NCI-H2227 (cell line): ENCODE data around the gene SLC31A1.
"Not testable (repeated sequence)": the region's sequence is repeated elsewhere in the genome, so short reads cannot be mapped to it uniquely, and the experiment has no call there.

Experiments used
- DNase-seq: peaks from one replicate; lab custom pipeline; 2025; ENCODE audit not compliant: unreplicated experiment; lab: John Stamatoyannopoulos, UW

SLC31A1 gene

DNA sequence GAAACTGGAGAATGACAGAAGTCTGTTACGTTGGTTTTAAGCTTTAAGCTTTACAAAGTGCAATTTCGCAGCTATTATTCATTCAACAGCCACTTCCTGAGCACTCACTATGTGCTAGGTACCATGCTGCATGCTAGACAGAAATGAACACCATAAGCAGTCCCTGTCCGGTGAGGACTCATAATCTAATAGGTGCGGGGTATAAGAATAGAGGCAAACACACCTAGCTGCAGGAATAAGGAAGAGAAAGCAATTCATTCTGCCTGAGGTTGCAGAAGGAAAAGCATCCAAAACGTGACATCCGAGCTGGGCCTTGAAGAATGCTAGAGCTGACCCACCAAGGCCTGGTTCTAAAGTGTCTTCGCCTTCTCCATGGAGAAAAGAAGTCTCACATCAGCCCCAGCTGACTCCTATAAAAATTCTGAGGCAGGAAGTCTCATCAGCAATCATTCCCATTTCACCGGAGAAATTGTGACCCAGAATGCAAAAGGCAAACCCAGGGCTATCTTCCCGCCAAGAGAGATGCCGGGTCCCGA is 809 bp upstream of the SLC31A1 start:
- no peak for DNase-seq

DNA sequence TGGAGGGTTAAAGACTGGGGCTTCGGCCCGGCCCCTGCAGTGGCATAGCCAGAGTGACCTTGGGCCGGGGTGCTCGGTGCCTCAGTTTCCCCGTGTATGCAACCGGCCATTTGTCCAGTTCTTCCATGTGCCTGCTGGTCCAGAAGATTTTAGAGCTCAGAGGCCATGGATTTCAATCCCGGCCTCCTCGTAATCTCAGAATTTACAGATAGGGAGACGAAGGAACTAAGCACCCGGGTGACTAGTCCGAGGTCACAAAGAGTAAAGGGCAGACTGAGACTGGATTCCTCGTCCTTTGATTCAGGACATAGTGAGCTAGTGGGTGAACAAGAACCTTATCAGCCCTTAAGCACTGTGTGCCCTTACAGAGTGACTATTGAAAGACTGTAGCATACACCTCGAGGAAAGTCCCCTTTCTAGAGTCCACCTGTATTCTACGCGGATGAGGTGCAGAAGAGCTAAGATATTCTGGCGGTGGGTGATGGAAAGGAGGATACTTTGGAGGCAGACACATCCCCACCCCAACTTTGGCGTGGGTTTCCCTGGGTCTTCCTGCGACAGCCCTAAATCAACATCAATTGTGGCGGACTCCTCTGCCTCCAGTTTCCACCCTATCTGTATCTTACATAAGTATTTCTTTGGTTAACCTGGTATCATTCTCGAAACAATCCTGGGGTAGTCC is 597 bp downstream of the SLC31A1 start:
- DNase-seq, result no peak

DNA sequence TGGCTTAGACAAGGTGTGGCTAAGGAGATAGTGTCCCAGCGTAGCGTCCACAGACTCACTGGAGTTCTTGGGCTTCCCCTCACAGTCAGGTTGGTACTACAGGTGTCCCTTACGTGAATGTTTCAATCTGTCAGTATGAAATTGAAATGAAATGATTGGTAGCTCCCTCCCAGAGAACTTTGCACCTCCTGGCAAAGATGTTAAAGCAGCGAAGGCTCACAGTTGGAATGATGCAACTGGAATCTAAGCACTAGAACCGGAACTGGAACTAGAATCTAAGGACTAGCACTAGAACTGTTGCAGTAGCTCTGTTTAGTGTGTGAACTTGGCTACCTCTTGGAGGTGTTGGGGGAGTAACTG is 1.1 kb downstream of the SLC31A1 start:
- DNase-seq, result no peak

DNA sequence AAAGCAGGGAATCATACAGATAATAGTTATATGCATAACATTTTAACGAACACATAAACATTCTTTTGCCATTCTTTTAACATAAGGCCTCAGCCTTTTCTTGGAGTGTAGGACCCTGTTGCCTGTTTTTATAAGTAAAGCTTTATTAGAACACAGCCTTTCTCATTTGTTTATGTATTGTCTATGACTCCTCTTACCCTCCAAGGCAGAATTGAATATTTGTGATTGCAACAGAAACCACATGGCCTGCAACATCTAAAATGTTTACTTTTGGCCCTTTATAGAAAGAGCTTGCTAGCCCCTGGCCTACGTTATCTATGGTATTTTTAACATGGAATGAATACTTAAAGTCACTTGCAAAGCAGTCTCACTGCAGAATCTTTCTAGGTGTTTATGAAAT is 2.6 kb downstream of the SLC31A1 start:
- DNase-seq, result no peak

DNA sequence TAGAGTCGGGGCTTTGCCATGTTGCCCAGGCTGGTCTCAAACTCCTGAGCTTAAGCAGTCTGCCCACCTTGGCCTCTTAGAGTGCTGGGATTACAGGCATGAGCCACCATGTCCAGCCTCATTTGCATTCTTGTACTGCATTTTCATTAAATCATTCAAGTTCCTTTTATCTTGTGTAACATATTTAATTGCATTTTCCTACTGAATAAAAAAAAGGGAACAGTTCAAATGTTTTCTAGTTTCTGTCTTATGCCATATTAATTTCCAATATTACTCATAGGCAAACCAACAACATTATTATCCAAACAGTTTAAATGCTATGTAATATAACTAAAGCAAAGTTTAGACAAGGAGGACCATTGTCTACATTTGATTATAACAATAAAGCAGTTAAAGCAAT is 6.1 kb downstream of the SLC31A1 start:
- no peak for DNase-seq

DNA sequence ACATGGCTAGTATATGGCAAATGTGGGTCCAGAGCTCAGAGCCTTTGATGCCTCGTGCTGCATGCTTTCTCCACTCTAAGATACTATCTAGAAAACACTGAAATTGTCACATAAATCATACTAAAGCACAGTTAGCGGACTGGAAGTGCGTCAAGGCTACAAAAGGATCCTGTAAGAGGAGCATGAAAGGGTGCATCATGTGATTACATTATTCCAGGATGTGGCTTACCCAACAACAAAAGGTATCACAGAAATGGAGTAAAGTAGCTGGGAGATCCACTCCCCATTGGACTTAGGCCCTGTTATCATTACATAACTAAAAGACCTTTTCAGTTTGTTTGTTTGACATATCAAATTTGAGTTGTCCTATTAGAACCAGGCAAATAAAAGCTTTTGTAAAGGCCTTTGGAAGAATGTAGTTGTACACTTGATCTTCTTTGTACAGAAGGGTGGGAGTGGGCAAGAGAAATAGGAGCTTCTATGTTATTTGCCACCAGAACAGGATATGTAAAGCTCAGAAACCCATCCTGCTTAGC is 6.9 kb downstream of the SLC31A1 start:
- peak; percentile 4 for DNase-seq

DNA sequence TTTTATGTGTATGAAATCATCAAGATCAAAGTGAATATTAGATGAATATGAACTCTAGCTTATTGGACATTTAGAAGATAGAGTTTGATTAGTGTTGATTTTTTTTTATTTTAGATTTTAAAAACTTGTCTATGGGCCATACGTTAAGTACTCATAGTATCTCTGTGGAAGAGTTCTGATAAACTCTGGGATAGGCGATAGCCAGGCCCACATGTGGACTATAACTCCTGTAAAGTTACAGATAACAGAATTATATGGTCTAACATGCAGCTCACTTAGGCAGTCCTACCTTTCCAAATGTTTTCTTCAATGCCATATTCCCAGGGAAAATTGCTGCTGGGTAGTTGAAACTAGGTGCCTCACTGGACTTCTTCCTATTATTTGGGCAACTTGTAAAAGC is 10.4 kb downstream of the SLC31A1 start:
- DNase-seq, result no peak

DNA sequence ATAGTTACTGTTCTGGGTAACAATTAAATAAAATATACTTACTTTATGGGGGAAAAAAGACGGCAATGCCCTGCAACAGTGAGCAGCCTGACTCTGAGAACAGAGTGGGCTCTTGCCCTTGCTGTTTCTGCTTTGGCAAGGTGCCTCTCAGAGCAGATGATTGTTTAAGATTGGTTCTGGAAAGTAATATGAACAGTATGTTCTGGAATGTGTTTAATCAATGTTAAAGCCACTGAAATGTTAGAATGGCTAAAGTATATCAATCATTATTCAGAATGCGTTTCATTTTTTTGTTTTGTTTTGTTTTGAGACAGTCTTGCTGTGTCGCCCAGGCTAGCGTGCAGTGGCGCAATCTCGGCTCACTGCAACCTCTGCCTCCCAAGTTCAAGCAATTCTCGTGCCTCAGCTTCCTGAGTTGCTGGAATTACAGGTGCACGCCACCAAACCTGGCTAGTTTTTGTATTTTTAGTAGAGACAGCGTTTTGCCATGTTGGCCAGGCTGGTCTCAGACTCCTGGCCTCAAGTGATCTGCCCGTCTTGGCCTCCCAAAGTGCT is 14.4 kb downstream of the SLC31A1 start:
- not testable (repeated sequence) for DNase-seq

DNA sequence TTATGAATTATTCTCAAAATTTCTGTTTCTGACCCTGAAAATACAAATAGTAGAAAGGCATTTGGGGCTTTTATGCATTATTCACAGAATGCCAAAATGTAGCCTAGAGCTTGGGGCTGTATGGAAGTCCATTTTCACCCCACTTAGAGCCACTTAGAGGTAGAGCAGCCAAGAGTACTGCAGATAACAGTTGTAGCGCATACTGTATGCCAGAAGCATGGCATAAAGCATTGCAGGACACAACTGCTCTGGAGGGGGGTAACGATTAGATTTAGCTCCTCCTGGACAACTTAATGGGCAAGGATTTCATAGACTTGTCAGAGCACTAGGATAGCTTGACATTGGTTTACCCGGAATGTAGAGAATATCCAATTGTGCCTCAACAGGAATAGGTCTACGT is 15.7 kb downstream of the SLC31A1 start:
- DNase-seq, result no peak

DNA sequence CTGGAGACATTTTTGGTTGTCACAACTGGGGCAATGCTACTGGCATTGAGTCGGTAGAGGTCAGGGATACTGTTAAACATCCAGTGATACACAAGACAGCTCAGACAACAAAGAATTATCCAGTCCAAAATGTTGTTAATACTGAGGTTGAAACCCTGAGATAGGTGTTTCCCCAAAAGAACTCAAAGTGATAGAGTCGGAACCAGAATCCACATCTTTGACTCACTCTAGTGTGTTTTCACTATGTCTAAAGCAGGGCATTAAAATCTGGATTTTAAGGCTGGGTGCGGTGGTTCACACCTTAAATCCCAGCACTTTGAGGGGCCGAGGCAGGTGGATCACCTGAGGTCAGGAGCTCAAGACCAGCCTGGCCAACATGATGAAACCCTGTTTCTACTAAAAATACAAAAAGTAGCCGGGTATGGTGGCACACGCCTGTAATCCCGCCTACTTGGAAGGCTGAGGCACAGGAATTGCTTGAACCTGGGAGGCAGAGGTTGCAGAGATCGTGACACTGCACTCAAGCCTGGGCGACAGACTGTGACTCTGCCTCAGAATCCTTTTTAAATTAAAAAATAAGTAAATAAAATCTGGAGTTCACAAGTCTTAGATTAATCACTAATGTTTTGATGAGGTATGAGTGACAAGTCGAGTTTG is 17.0 kb downstream of the SLC31A1 start:
- DNase-seq, result no peak

DNA sequence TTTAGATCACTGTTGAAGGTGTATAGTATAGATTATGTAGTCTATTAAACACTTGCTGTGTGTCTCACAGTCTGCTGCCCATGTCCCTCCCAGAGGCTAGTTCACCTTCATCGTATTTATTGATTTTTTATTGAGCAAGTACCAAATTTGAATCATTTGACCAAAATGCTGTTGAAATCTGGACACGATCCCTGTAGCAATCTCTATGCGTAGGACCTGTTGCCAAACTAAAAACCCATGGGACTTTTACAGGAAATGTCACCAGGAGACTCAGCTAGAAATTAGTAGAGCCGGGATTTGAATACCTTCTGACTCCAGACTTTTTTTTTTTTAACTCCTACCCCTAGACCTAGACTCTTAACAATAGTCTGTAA is 17.5 kb downstream of the SLC31A1 start:
- DNase-seq, result no peak

DNA sequence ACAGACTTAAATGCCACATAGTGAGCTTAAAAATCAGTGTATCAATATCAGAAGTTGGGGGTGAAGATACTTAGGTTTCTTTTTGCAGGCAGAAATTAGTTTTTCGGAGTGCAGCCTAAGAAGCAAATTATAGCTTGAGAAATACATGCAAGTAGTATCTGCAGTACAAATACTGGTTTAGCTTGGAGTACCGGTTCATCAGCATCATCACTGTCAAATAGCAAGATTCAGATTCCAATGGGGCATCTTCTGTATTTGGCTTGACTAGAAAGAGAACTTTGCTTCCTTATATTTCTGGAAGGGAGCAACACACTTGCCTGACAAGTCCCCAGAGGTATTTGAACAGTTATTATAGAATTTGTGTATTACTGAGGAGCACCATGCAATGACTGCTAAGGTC is 19.8 kb downstream of the SLC31A1 start:
- DNase-seq, result no peak

DNA sequence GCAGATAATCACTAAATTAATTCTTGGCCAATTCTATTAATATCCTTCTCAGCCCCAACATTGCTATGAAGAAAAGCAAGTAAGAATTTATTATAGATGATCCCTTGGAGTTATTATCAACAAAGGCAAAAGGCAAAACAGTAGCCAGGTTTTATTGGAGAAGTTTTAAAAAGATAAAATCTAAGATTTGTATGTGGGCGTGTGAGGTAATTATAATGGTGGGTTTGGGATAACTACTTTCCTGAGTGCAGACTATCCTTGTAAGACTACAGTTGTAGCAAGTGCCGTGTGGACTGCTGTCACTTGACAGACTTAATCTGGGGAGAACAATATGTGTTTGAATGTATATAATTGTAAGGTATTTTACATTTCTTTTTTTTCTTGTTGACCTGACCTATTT is 23.2 kb downstream of the SLC31A1 start:
- DNase-seq, result no peak

DNA sequence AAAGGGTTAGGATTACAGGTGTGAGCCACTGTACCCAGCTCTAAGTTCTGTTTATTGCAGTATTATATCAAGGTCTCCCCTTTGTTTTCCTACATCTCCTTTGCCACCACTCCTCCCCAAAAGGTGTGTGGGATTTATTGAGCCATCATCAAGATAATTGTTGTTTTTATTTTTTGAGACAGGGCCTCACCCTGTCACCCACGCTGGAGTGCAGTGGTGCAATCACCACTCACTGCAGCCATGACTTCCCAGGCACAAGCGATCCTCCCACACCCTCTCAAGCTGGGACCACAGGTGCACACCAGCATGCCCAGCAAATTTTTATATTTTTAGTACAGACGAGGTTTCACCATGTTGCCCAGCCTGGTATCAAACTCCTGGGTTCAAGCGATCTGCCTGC is 24.6 kb downstream of the SLC31A1 start:
- no peak for DNase-seq

DNA sequence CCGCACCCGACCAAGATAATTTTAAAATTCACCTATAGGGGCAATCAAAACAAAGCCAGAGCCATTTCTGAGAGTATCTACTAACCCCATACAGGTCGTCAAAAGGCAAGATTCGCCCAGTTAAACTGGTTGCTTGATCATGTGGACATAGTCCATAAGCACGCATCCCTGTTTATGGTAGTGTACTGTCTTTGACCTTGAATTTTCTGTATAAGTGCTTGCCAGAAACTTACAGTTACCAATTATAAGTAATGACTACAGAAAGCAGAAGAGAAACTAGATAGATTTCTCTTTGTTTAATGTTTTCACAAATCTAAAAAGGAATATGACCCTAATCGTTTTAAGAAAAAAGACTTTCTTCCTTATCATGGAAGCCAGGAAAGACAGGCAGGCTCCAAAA is 25.6 kb downstream of the SLC31A1 start:
- no peak for DNase-seq

DNA sequence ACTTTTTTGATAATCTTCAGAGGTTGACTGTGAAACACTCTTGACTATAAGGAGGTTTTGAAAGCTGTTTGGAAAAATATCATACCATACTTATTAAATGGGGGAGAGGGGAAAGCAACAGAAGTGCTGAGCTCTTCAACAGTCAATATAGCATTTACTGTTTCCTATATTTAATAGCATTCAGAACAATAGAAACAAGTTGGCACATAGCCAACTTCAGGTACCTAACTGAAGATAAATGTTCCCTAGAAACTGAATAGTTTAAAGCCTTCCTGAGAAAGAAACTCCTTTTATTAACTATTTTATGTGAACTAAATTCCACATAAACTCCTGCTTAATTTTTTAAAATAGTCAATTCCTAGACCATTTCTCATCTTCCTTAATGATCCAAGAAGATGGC is 26.3 kb downstream of the SLC31A1 start:
- peak; percentile 1 for DNase-seq

DNA sequence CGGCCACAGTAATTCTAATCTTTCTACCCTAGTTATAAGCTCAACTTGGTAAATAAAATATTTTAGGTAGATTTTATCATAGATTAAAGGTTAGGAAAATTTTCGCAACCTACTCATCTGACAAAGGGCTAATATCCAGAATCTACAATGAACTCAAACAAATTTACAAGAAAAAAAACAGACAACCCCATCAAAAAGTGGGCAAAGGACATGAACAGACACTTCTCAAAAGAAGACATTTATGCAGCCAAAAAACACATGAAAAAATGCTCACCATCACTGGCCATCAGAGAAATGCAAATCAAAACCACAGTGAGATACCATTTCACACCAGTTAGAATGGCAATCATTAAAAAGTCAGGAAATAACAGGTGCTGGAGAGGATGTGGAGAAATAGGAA is 28.3 kb downstream of the SLC31A1 start:
- not testable (repeated sequence) for DNase-seq

DNA sequence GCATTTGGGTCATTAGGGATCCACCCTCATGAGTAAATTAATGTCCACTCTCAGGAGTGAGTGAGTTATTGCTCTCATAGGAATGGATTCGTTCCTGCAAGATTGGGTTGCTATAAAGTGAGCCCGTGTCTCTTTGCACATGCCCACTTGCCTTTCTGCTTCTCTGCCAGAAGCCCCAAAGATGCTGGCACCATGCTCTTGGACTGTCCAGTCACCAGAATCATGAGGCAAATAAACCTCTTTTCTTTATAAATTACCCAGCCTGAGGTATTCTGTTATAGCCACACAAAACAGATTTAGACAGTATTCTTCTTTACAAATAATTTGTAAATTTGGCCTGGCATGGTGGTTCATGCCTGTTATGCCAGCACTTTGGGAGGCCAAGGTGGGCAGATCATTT is 29.5 kb downstream of the SLC31A1 start:
- no peak for DNase-seq

DNA sequence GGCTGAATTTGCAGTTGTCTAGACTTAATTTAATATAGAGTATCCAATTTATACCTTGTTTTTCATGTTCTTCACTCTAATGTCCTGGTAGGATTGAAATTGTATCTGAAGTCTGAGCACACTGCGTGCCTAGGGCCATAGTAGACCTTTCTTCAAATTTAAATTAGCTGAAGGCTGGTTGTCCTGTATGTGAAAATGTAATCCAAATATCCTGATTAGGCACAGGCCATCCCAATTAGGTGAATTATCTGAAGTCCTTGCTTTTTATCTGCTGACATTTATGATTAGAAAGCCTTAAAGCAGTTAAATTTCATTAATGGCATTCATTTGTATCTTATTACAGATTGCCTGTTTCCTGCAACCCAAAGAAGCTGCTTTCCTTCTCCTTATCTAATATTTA is 33.6 kb downstream of the SLC31A1 start:
- DNase-seq, result no peak

DNA sequence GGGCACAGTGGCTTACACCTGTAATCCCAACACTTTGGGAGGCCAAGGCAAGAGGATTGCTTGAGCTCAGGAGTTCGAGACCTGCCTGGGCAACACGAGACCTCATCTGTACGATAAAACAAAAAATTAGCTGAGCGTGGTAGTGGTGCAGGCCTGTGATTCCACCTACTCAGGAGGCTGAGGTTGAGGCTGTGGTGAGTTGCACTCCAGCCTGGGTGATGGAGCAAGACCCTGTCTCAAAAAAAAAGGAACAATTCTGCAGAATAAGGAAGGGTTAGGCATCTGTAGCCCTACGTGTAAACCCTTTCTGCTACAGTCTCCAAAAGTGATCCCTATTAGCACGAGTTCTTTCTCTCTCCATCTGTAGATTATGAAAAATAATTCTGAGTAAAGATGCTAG is 34.1 kb downstream of the SLC31A1 start:
- DNase-seq, result no peak

DNA sequence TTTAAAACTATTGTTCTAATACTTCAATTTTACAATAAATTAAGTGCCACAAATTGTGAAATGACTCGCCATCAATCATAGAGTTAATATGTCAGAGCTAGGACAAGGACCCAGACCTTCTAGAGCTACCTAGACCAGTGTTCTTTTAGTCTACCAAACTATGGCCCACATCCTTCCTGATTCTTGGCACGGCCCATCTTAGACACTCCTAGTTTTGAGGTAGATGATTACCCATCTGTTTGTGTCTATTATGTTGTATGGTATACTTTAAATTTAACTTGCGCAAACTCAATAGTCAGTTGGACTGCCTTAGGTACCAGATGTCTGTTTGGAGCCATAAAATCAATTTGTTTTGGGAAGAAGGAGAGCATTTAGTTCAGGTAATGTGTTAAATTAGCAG is 36.5 kb downstream of the SLC31A1 start:
- no peak for DNase-seq

DNA sequence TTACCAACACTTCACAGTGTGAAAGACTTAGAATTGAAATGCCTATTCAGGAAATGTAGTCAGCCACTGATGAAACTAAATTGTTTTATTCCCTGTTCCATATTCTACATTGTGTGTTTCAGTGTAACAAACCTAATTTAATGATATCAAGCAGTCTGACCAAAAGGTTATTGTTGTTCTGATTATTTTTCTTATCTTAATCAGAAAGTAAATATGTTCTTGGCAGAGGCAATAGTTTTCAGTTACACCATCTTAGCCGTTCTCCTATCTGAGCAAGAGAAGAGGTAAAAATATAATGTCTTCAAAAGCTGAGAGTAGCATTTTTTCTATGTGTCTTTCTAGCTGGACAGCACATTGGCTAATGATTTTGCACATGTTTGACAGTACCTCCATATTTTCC is 36.9 kb downstream of the SLC31A1 start:
- no peak for DNase-seq
